HepG2 (cell line): Measurements from ENCODE around the gene MXRA8. TPM values are rescaled to one million over a fixed set of nuclear protein-coding genes. Genes with fewer than 3 reads are reported as not detected.

Source experiments
- ARHGAP35 ChIP-seq: sonication (generic); formaldehyde crosslinking; IDR thresholded peaks from 2 replicates; pipeline ENCODE4 v1.9.0; 2022; ENCODE audit warnings: mild to moderate bottlenecking, inconsistent platforms, moderate library complexity, missing genetic modification reagents, borderline replicate concordance
- CTCF ChIP-seq: sonication (generic); formaldehyde crosslinking; IDR thresholded peaks from 2 replicates; pipeline ENCODE4 v1.5.0; 2020; ENCODE audit warnings: mild to moderate bottlenecking, missing genetic modification reagents, moderate library complexity
- GATAD2A ChIP-seq: IDR thresholded peaks from 2 replicates; pipeline ENCODE4 v1.6.1; 2016
- ISL2 ChIP-seq: sonication (generic); formaldehyde crosslinking; IDR thresholded peaks from 2 replicates; pipeline ENCODE4 v1.5.0; 2020; ENCODE audit warnings: missing genetic modification reagents
- KDM5B ChIP-seq: sonication (generic); formaldehyde crosslinking; IDR thresholded peaks from 2 replicates; pipeline ENCODE4 v1.4.0; 2020; ENCODE audit warnings: missing genetic modification reagents, mild to moderate bottlenecking, borderline replicate concordance
- MAF1 ChIP-seq: sonication (generic); formaldehyde crosslinking; IDR thresholded peaks from 2 replicates; pipeline ENCODE4 v1.5.0; 2020; ENCODE audit warnings: missing genetic modification reagents, borderline replicate concordance
- MTA1 ChIP-seq: sonication (generic); formaldehyde crosslinking; IDR thresholded peaks from 2 replicates; pipeline ENCODE4 v1.4.0; 2020; ENCODE audit warnings: missing genetic modification reagents, mild to moderate bottlenecking, borderline replicate concordance
- PTBP1 ChIP-seq: fragments of 200-400 bp; formaldehyde crosslinking; IDR thresholded peaks from 2 replicates; pipeline ENCODE4 v1.6.1; 2018; ENCODE audit warnings: low read length, low read depth; ENCODE audit not compliant: poor library complexity, severe bottlenecking
- RCOR2 ChIP-seq: IDR thresholded peaks from 2 replicates; pipeline ENCODE4 v1.6.1; 2016; ENCODE audit warnings: missing biosample characterization, missing genetic modification reagents
- RXRB ChIP-seq: IDR thresholded peaks from 2 replicates; pipeline ENCODE4 v1.6.1; 2016; ENCODE audit warnings: borderline replicate concordance, missing genetic modification reagents, missing compliant biosample characterization
- SATB2 ChIP-seq: sonication (generic); formaldehyde crosslinking; IDR thresholded peaks from 2 replicates; pipeline ENCODE4 v1.5.0; 2020; ENCODE audit warnings: missing genetic modification reagents
- SMYD3 ChIP-seq: sonication (generic); formaldehyde crosslinking; IDR thresholded peaks from 2 replicates; pipeline ENCODE4 v1.8.1; 2023; ENCODE audit warnings: mild to moderate bottlenecking, missing genetic modification reagents
- SNAPC2 ChIP-seq: sonication (generic); formaldehyde crosslinking; IDR thresholded peaks from 2 replicates; pipeline ENCODE4 v1.8.1; 2022; ENCODE audit warnings: mild to moderate bottlenecking, missing genetic modification reagents
- SRF ChIP-seq: IDR thresholded peaks from 2 replicates; pipeline ENCODE4 v1.6.1; 2011; ENCODE audit warnings: mild to moderate bottlenecking, low read depth, low read length, moderate library complexity
- YEATS4 ChIP-seq: sonication (generic); formaldehyde crosslinking; IDR thresholded peaks from 2 replicates; pipeline ENCODE4 v1.4.0; 2020; ENCODE audit warnings: missing genetic modification reagents, borderline replicate concordance
- ZBTB21 ChIP-seq: sonication (generic); formaldehyde crosslinking; IDR thresholded peaks from 2 replicates; pipeline ENCODE4 v1.4.0; 2020; ENCODE audit warnings: missing genetic modification reagents
- ZBTB7B ChIP-seq: sonication (generic); formaldehyde crosslinking; IDR thresholded peaks from 2 replicates; pipeline ENCODE4 v1.4.0; 2020; ENCODE audit warnings: missing genetic modification reagents
- ZBTB8A ChIP-seq: sonication (generic); formaldehyde crosslinking; IDR thresholded peaks from 2 replicates; pipeline ENCODE4 v1.4.0; 2020; ENCODE audit warnings: mild to moderate bottlenecking, low read depth, missing genetic modification reagents, borderline replicate concordance
- ZFX ChIP-seq: sonication (generic); formaldehyde crosslinking; IDR thresholded peaks from 2 replicates; pipeline ENCODE4 v1.4.0; 2020; ENCODE audit warnings: mild to moderate bottlenecking, low read depth, missing genetic modification reagents, moderate library complexity
- ZNF253 ChIP-seq: sonication (generic); formaldehyde crosslinking; IDR thresholded peaks from 2 replicates; pipeline ENCODE4 v1.8.0; 2022; ENCODE audit warnings: mild to moderate bottlenecking, missing genetic modification reagents, borderline replicate concordance
- ZNF280B ChIP-seq: sonication (generic); formaldehyde crosslinking; IDR thresholded peaks from 2 replicates; pipeline ENCODE4 v1.5.0; 2020; ENCODE audit warnings: missing genetic modification reagents, mild to moderate bottlenecking, borderline replicate concordance
- ZNF333 ChIP-seq: sonication (generic); formaldehyde crosslinking; IDR thresholded peaks from 2 replicates; pipeline ENCODE4 v1.4.0; 2020; ENCODE audit warnings: mild to moderate bottlenecking, missing genetic modification reagents, borderline replicate concordance
- ZNF556 ChIP-seq: sonication (generic); formaldehyde crosslinking; IDR thresholded peaks from 2 replicates; pipeline ENCODE4 v1.4.0; 2020; ENCODE audit warnings: mild to moderate bottlenecking, missing genetic modification reagents, borderline replicate concordance
- ZNF564 ChIP-seq: sonication (generic); formaldehyde crosslinking; IDR thresholded peaks from 2 replicates; pipeline ENCODE4 v1.8.1; 2023; ENCODE audit warnings: mild to moderate bottlenecking, missing genetic modification reagents
- ZNF577 ChIP-seq: sonication (generic); formaldehyde crosslinking; IDR thresholded peaks from 2 replicates; pipeline ENCODE4 v1.4.0; 2020; ENCODE audit warnings: mild to moderate bottlenecking, low read depth, missing genetic modification reagents, borderline replicate concordance
- ZNF672 ChIP-seq: sonication (generic); formaldehyde crosslinking; IDR thresholded peaks from 2 replicates; pipeline ENCODE4 v1.8.1; 2022; ENCODE audit warnings: missing genetic modification reagents
- ZNF83 ChIP-seq: sonication (generic); formaldehyde crosslinking; IDR thresholded peaks from 2 replicates; pipeline ENCODE4 v1.4.0; 2020; ENCODE audit warnings: missing genetic modification reagents, mild to moderate bottlenecking, borderline replicate concordance
- polyA plus RNA-seq, 8 experiments: library from polyadenylated mRNA; depleted of rRNA in 3 of 8; stranded (reverse) in 7 of 8; unstranded in 1 of 8; fragments of >200 nt; fragmentation: Illumina TruSeq in 4 of 8; extraction: Trizol in 4 of 8; gene quantifications; 2 replicates each; pipeline versions ENCODE4 v1.2.1 to v1.2.3, GENCODE V29; 2011 to 2016; ENCODE audit warnings: low read depth in 4 of 8, missing spikeins in 1 of 8, mixed read lengths in 1 of 8; ENCODE audit not compliant: insufficient read depth in 1 of 8
- total RNA-seq, 5 experiments: library from RNA; depleted of rRNA; stranded (reverse); fragments of >200 nt; fragmentation: Illumina TruSeq; extraction: Trizol; gene quantifications; 2 replicates each; pipeline ENCODE4 v1.2.3, GENCODE V29; 2016; ENCODE audit warnings: low read depth in 1 of 5

The MXRA8 gene
- total and polyA plus RNA-seq, 2 of the 13 experiments (the other 11 are each of a cell fraction or from before 2014, with no cell fraction given): 19.8 to 44.8 TPM

GRCh38 chr1:1324524-1325287, 33.6 kb downstream of the MXRA8 start, which contains the start of the genes CPTP and INTS11 (continued):
- TF ChIP-seq CTCF (CRISPR knock-in tag) (no peak), RXRB (CRISPR knock-in tag) (peak; percentile 58), ZBTB8A (CRISPR knock-in tag) (no peak), ZNF333 (peak; percentile 86), ZNF564 (peak; percentile 89; the same call in 1 of the 2 replicates), ZFX (CRISPR knock-in tag) (peak; percentile 91), MTA1 (CRISPR knock-in tag) (peak; percentile 75; the same call in 1 of the 2 replicates), SRF (no peak), SNAPC2 (no peak), ZNF577 (CRISPR knock-in tag) (no peak), RCOR2 (CRISPR knock-in tag) (no peak), ZNF556 (CRISPR knock-in tag) (no peak), ZBTB7B (CRISPR knock-in tag) (peak; percentile 12; the same call in 1 of the 2 replicates), PTBP1 (no peak), ZBTB21 (no peak), GATAD2A (CRISPR knock-in tag) (no peak), KDM5B (CRISPR knock-in tag) (peak; percentile 62), SMYD3 (no peak), YEATS4 (CRISPR knock-in tag) (peak; percentile 69; the same call in 1 of the 2 replicates), ISL2 (CRISPR knock-in tag) (no peak), ZNF253 (CRISPR knock-in tag) (no peak), ZNF83 (CRISPR knock-in tag) (no peak), SATB2 (CRISPR knock-in tag) (no peak), ZNF672 (CRISPR knock-in tag) (no peak), ARHGAP35 (CRISPR knock-in tag) (no peak), ZNF280B (0 out of 2 replicates have a peak, but pooled peaks have one; percentile 24), MAF1 (peak; percentile 77)
